HEK293 (cell line): ENCODE measurements around the gene VAV3.

ENCODE experiments used
- CTCF ChIA-PET: fragments of 350-600 bp; formaldehyde crosslinking; extraction: SDS; loops from one replicate; lab custom pipeline; 2021; ENCODE audit warnings: antibody characterized with exemption; lab: Yijun Ruan, JAX
- POLR2A ChIA-PET: fragments of 300-600 bp; formaldehyde crosslinking; extraction: SDS; loops from one replicate; lab custom pipeline; 2020; ENCODE audit warnings: antibody characterized with exemption, inconsistent platforms; lab: Yijun Ruan, JAX
- H3K27ac ChIP-seq: fragments of 200-500 bp; sonication (Bioruptor generic); 2 replicates; pipeline ENCODE4 v1.5.1; 2014; ENCODE audit warnings: low read depth, low read length, control low read depth, inconsistent platforms; ENCODE audit errors: extremely low read depth
- H3K36me3 ChIP-seq, 2 experiments: fragments of 200-500 bp in 1 of 2; sonication (Bioruptor generic) in 1 of 2; 1 replicate in 1 of 2; 2 replicates in 1 of 2; pipeline ENCODE4 v1.5.1; 2014 to 2017; ENCODE audit warnings: inconsistent platforms in 2 of 2, low read length in 2 of 2; ENCODE audit not compliant: control insufficient read depth in 2 of 2, insufficient read depth in 1 of 2
- H3K4me1 ChIP-seq: fragments of 200-500 bp; sonication (Bioruptor generic); 2 replicates; pipeline ENCODE4 v1.5.1; 2014; ENCODE audit warnings: mild to moderate bottlenecking, low read length, inconsistent platforms; ENCODE audit not compliant: control insufficient read depth, insufficient read depth
- H3K4me3 ChIP-seq: 2 replicates; pipeline ENCODE4 v1.5.1; 2011; ENCODE audit warnings: low read depth, mild to moderate bottlenecking, control low read depth, low read length, moderate library complexity
- H3K9me3 ChIP-seq: fragments of 200-500 bp; sonication (Bioruptor generic); 2 replicates; pipeline ENCODE4 v1.5.1; 2014; ENCODE audit warnings: low read depth, low read length, inconsistent platforms; ENCODE audit not compliant: control insufficient read depth, insufficient read depth
- GLIS2 ChIP-seq: fragments of 450-650 bp; formaldehyde crosslinking; IDR thresholded peaks from 2 replicates; pipeline ENCODE4 v1.5.1; 2016; ENCODE audit warnings: missing biosample characterization, missing genetic modification characterization
- OSR2 ChIP-seq: fragments of 450-650 bp; formaldehyde crosslinking; IDR thresholded peaks from 2 replicates; pipeline ENCODE4 v1.5.1; 2016; ENCODE audit warnings: missing biosample characterization, missing genetic modification characterization
- REPIN1 ChIP-seq: fragments of 450-650 bp; formaldehyde crosslinking; IDR thresholded peaks from 2 replicates; pipeline ENCODE4 v1.5.1; 2017; ENCODE audit warnings: missing biosample characterization, missing genetic modification characterization, low read depth
- SP3 ChIP-seq: fragments of 450-650 bp; formaldehyde crosslinking; IDR thresholded peaks from 2 replicates; pipeline ENCODE4 v1.5.1; 2016; ENCODE audit warnings: missing biosample characterization, missing genetic modification characterization
- SP7 ChIP-seq: fragments of 450-650 bp; formaldehyde crosslinking; IDR thresholded peaks from 2 replicates; pipeline ENCODE4 v1.5.1; 2016; ENCODE audit warnings: missing biosample characterization, missing genetic modification characterization
- ZBTB48 ChIP-seq: fragments of 450-650 bp; formaldehyde crosslinking; IDR thresholded peaks from 2 replicates; pipeline ENCODE4 v1.5.1; 2016; ENCODE audit warnings: missing biosample characterization, missing genetic modification characterization
- ZFP37 ChIP-seq: fragments of 450-650 bp; formaldehyde crosslinking; IDR thresholded peaks from 2 replicates; pipeline ENCODE4 v1.5.1; 2016; ENCODE audit warnings: missing biosample characterization, missing genetic modification characterization
- ZNF121 ChIP-seq: fragments of 450-650 bp; formaldehyde crosslinking; IDR thresholded peaks from 2 replicates; pipeline ENCODE4 v1.5.1; 2016; ENCODE audit warnings: missing biosample characterization, missing genetic modification characterization
- ZNF157 ChIP-seq: fragments of 450-650 bp; formaldehyde crosslinking; IDR thresholded peaks from 2 replicates; pipeline ENCODE4 v1.5.1; 2016; ENCODE audit warnings: missing biosample characterization, missing genetic modification characterization
- ZNF184 ChIP-seq: fragments of 450-650 bp; IDR thresholded peaks from 2 replicates; pipeline ENCODE4 v1.5.1; 2018; ENCODE audit warnings: missing biosample characterization, mild to moderate bottlenecking, missing genetic modification characterization
- ZNF24 ChIP-seq: fragments of 450-650 bp; formaldehyde crosslinking; IDR thresholded peaks from 2 replicates; pipeline ENCODE4 v1.5.1; 2016; ENCODE audit warnings: missing biosample characterization, missing genetic modification characterization
- ZNF473 ChIP-seq: fragments of 450-650 bp; formaldehyde crosslinking; IDR thresholded peaks from 2 replicates; pipeline ENCODE4 v1.5.1; 2017; ENCODE audit warnings: missing biosample characterization, missing genetic modification characterization
- ZNF549 ChIP-seq: fragments of 450-650 bp; IDR thresholded peaks from 2 replicates; pipeline ENCODE4 v1.5.1; 2018; ENCODE audit warnings: missing biosample characterization, missing genetic modification characterization, mild to moderate bottlenecking, inconsistent platforms, moderate library complexity
- ZNF600 ChIP-seq: fragments of 450-650 bp; formaldehyde crosslinking; IDR thresholded peaks from 2 replicates; pipeline ENCODE4 v1.5.1; 2016; ENCODE audit warnings: missing biosample characterization, missing genetic modification characterization
- ZNF701 ChIP-seq: fragments of 450-650 bp; formaldehyde crosslinking; IDR thresholded peaks from 2 replicates; pipeline ENCODE4 v1.5.1; 2016; ENCODE audit warnings: missing biosample characterization, missing genetic modification characterization
- ZNF791 ChIP-seq: fragments of 450-650 bp; formaldehyde crosslinking; IDR thresholded peaks from 2 replicates; pipeline ENCODE4 v1.5.1; 2016; ENCODE audit warnings: missing biosample characterization, missing genetic modification characterization
- ZNF830 ChIP-seq: fragments of 450-650 bp; IDR thresholded peaks from 2 replicates; pipeline ENCODE4 v1.5.0; 2018; ENCODE audit warnings: missing biosample characterization, missing genetic modification characterization, low read depth, mild to moderate bottlenecking, moderate library complexity
- TF ChIP-seq, protein P1 (sequence below): fragments of 450-650 bp; formaldehyde crosslinking; IDR thresholded peaks from 2 replicates; pipeline ENCODE4 v1.5.1; 2016; ENCODE audit warnings: missing biosample characterization, missing genetic modification characterization
- TF ChIP-seq, protein P2 (sequence below): fragments of 450-650 bp; IDR thresholded peaks from 2 replicates; pipeline ENCODE4 v1.5.1; 2018; ENCODE audit warnings: missing biosample characterization, missing genetic modification characterization
- TF ChIP-seq, protein P3 (sequence below): fragments of 450-650 bp; formaldehyde crosslinking; IDR thresholded peaks from 2 replicates; pipeline ENCODE4 v1.5.1; 2017; ENCODE audit warnings: missing biosample characterization, missing genetic modification characterization

Gene VAV3

DNA sequence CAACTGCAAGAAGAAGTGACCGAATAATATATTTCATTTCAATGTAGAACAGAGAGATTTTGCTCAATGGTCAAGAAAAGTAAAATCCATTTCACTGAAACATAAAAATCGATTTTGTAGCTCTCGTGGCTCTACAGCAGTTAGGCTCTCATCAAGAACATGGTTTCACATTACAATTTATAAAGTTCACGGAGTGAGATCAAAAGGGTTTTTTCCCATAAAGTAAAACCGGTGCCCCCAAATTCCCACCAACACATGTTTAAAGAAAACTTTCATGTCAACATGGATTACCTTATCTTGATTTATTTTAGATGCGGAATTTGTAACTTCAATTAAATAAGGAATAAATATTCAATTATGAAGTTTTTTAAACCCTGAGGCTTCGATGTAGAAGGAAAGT, 16.3 kb upstream of the VAV3 start (continued):
- TF ChIP-seq, protein P1, sequence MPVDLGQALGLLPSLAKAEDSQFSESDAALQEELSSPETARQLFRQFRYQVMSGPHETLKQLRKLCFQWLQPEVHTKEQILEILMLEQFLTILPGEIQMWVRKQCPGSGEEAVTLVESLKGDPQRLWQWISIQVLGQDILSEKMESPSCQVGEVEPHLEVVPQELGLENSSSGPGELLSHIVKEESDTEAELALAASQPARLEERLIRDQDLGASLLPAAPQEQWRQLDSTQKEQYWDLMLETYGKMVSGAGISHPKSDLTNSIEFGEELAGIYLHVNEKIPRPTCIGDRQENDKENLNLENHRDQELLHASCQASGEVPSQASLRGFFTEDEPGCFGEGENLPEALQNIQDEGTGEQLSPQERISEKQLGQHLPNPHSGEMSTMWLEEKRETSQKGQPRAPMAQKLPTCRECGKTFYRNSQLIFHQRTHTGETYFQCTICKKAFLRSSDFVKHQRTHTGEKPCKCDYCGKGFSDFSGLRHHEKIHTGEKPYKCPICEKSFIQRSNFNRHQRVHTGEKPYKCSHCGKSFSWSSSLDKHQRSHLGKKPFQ (tag by site-specific recombination): 0 out of 2 replicates have a peak, but pooled peaks have one; percentile 22
- TF ChIP-seq ZNF549: no peak
- TF ChIP-seq OSR2 (tag by site-specific recombination): peak; percentile 16; the same call in 1 of the 2 replicates
- TF ChIP-seq REPIN1 (tag by site-specific recombination): no peak
- TF ChIP-seq ZNF600 (tag by site-specific recombination): no peak
- TF ChIP-seq, protein P2, sequence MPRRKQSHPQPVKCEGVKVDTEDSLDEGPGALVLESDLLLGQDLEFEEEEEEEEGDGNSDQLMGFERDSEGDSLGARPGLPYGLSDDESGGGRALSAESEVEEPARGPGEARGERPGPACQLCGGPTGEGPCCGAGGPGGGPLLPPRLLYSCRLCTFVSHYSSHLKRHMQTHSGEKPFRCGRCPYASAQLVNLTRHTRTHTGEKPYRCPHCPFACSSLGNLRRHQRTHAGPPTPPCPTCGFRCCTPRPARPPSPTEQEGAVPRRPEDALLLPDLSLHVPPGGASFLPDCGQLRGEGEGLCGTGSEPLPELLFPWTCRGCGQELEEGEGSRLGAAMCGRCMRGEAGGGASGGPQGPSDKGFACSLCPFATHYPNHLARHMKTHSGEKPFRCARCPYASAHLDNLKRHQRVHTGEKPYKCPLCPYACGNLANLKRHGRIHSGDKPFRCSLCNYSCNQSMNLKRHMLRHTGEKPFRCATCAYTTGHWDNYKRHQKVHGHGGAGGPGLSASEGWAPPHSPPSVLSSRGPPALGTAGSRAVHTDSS (tag by site-specific recombination): no peak
- no peak for TF ChIP-seq ZNF157 (tag by site-specific recombination)
- no peak for TF ChIP-seq ZNF830 (tag by site-specific recombination)
- TF ChIP-seq ZFP37: no peak
- TF ChIP-seq ZNF701: no peak
- TF ChIP-seq ZNF24 (tag by site-specific recombination): no peak
- no peak for TF ChIP-seq ZNF473 (tag by site-specific recombination)
- TF ChIP-seq, protein P3, sequence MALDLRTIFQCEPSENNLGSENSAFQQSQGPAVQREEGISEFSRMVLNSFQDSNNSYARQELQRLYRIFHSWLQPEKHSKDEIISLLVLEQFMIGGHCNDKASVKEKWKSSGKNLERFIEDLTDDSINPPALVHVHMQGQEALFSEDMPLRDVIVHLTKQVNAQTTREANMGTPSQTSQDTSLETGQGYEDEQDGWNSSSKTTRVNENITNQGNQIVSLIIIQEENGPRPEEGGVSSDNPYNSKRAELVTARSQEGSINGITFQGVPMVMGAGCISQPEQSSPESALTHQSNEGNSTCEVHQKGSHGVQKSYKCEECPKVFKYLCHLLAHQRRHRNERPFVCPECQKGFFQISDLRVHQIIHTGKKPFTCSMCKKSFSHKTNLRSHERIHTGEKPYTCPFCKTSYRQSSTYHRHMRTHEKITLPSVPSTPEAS: no peak
- TF ChIP-seq, all 188 proteins: peak for 13

DNA sequence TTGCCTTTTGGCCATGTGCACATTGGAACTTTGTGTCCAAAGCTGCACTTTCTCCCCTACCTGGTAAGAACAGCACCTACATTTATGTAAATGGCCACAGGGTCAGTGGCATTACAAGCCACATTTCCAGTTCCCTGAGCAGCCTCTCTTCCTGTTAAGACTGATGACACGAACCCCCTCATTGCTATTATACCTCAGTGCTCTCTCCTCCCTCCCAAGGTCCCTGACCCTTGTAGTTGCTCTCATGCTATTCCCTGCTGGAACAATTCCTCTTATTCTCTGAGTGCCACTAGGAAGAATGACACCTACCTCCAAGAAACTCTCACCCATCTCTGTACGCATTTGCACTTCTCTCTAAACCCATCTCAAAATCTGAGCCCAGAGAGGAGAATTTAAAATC, 14.9 kb upstream of the VAV3 start:
- H3K36me3 ChIP-seq: no peaks in the 10 kb centered on the region
- ChIA-PET CTCF (interaction anchor here (0.7 kb wide), 1 partner anchor 9 kb away, joined by 3 read pairs; no protein-coding TSS in a partner anchor), POLR2A (no interaction called here)

DNA sequence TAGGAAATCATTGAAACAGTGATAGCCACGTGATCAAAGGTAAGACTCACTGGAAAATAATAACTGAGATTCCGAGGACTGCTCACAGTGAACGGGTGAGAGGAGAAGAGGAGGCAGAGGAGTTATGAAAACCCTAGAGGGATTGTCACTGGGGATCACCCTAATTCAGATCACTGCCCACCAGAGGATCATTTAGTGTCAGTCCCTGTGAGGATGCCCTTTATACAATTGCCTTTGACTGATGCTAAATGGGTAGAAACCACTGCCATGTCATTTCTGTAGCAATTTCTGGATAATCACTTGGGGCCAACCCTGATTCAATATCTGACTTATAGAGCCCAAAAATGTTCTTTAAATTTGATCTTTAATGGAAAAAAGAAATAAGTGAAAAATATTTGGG, 14.1 kb upstream of the VAV3 start:
- POLR2A ChIA-PET: no interaction called here
- H3K36me3 ChIP-seq: no peaks in the 10 kb centered on the region
- TF ChIP-seq GLIS2 (tag by site-specific recombination): no peak
- no peak for TF ChIP-seq ZNF184 (tag by site-specific recombination)
- no peak for TF ChIP-seq ZNF121 (tag by site-specific recombination)
- no peak for TF ChIP-seq SP3 (tag by site-specific recombination)
- TF ChIP-seq, all 188 proteins: peak for 0
- CTCF ChIA-PET: no interaction called here
- Histone ChIP-seq H3K9me3 (no peaks in the 10 kb centered on the region), H3K4me1 (peaks cover 9% of the 10 kb centered on the region; the same call in 1 of the 2 replicates), H3K4me3 (no peak overlapping the region), H3K27ac (no peak overlapping the region)

More for the DNA sequence above, 14.9 kb upstream of the VAV3 start:
- H3K27ac ChIP-seq: no peak overlapping the region
- H3K9me3 ChIP-seq: no peaks in the 10 kb centered on the region
- no peak overlapping the region for H3K4me3 ChIP-seq
- peaks cover 9% of the 10 kb centered on the region; the same call in 1 of the 2 replicates for H3K4me1 ChIP-seq
- TF ChIP-seq ZBTB48 (tag by site-specific recombination) (0 out of 2 replicates have a peak, but pooled peaks have one; percentile 29), ZNF791 (no peak), SP7 (tag by site-specific recombination) (no peak)
- TF ChIP-seq, all 188 proteins: peak for 1
